ENCODE results near the gene COPS2. TPM values are rescaled to one million over a fixed set of nuclear protein-coding genes. Genes with fewer than 3 reads are reported as not detected.

Gene COPS2
- polyA plus RNA-seq, 10 donors, result 89.1 to 134 (median 102) TPM

Other genes starting within 250 kb of the COPS2 start
- 1 to 10 TPM; 1.1 to 3.2 (median 2.0) TPM for gene SHC4, start 191.7 kb downstream of the COPS2 start, polyA plus RNA-seq (ENCODE audit: insufficient read length in 10 of 10)
- gene SECISBP2L, start 109.2 kb downstream of the COPS2 start, polyA plus RNA-seq (ENCODE audit: insufficient read length in 10 of 10), result 10 to 100 TPM; 22.0 to 37.7 (median 29.4) TPM
- 10 to 100 TPM; 11.6 to 17.7 (median 15.1) TPM for gene GALK2, start 14.6 kb upstream of the COPS2 start, polyA plus RNA-seq (ENCODE audit: insufficient read length in 10 of 10)